ENCODE results near the gene CREB5.

CREB5 gene

GRCh38 chr7:28732071-28732869 is 320.0 kb downstream of the CREB5 start:
- no peaks in the 10 kb centered on the region for H3K9me3 ChIP-seq (ENCODE audit: low read length)
- no peak overlapping the region for H3K9ac ChIP-seq (ENCODE audit: low read length)
- peaks cover 44% of the 10 kb centered on the region for H3K4me1 ChIP-seq (ENCODE audit: insufficient read depth, low read length)
- peak overlapping the region in 1 of 2 donors; percentile 17 for H3K4me3 ChIP-seq (ENCODE audit: low read depth in 1 of 2, low read length in 2 of 2)
- no peak overlapping the region for H3K27ac ChIP-seq (ENCODE audit: low read depth, low read length)
- no peaks in the 10 kb centered on the region for H3K27me3 ChIP-seq (ENCODE audit: control insufficient read depth in 1 of 2, insufficient read depth in 2 of 2, low read length in 2 of 2)
- H3K36me3 ChIP-seq (ENCODE audit: insufficient read depth, low read length): no peaks in the 10 kb centered on the region

GRCh38 chr7:28733035-28733434 is 320.7 kb downstream of the CREB5 start:
- Histone ChIP-seq H3K9ac (ENCODE audit: low read length) (no peak overlapping the region), H3K4me1 (ENCODE audit: insufficient read depth, low read length) (peaks cover 44% of the 10 kb centered on the region), H3K9me3 (ENCODE audit: low read length) (no peaks in the 10 kb centered on the region), H3K36me3 (ENCODE audit: insufficient read depth, low read length) (no peaks in the 10 kb centered on the region), H3K27me3 (ENCODE audit: control insufficient read depth in 1 of 2, insufficient read depth in 2 of 2, low read length in 2 of 2) (no peaks in the 10 kb centered on the region), H3K27ac (ENCODE audit: low read depth, low read length) (no peak overlapping the region), H3K4me3 (ENCODE audit: low read depth in 1 of 2, low read length in 2 of 2) (no peak overlapping the region)

DNA sequence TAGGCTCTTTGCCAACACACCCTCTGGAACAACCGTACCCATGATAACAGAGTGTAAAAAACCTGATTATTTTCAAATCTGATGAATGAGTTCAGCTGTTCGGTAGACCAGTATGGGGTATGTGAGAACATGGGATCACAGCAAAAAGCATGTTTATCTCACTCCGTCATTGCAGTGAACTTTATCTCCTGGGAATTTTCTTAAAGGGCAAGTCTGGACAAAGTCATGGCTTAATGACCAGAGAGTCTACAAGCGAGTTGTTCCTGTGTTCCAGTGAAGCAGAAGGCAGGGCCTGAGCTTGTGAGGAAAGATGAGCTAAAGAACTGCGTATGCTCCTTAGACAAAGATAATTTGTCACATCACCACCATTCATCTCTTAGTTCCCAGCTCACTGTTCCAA is 326.1 kb downstream of the CREB5 start:
- no peaks in the 10 kb centered on the region for H3K36me3 ChIP-seq (ENCODE audit: insufficient read depth, low read length)
- H3K27me3 ChIP-seq (ENCODE audit: control insufficient read depth in 1 of 2, insufficient read depth in 2 of 2, low read length in 2 of 2): no peaks in the 10 kb centered on the region
- no peak overlapping the region for H3K4me3 ChIP-seq (ENCODE audit: low read depth in 1 of 2, low read length in 2 of 2)
- no peak overlapping the region for H3K27ac ChIP-seq (ENCODE audit: low read depth, low read length)
- no peaks in the 10 kb centered on the region for H3K9me3 ChIP-seq (ENCODE audit: low read length)
- H3K9ac ChIP-seq (ENCODE audit: low read length): no peak overlapping the region
- H3K4me1 ChIP-seq (ENCODE audit: insufficient read depth, low read length): peaks cover under 1% of the 10 kb centered on the region

GRCh38 chr7:28739128-28739527 is 326.8 kb downstream of the CREB5 start:
- Histone ChIP-seq H3K27me3 (ENCODE audit: control insufficient read depth in 1 of 2, insufficient read depth in 2 of 2, low read length in 2 of 2) (no peaks in the 10 kb centered on the region), H3K9ac (ENCODE audit: low read length) (no peak overlapping the region), H3K9me3 (ENCODE audit: low read length) (no peaks in the 10 kb centered on the region), H3K4me1 (ENCODE audit: insufficient read depth, low read length) (no peaks in the 10 kb centered on the region), H3K27ac (ENCODE audit: low read depth, low read length) (no peak overlapping the region), H3K36me3 (ENCODE audit: insufficient read depth, low read length) (no peaks in the 10 kb centered on the region), H3K4me3 (ENCODE audit: low read depth in 1 of 2, low read length in 2 of 2) (no peak overlapping the region)

DNA sequence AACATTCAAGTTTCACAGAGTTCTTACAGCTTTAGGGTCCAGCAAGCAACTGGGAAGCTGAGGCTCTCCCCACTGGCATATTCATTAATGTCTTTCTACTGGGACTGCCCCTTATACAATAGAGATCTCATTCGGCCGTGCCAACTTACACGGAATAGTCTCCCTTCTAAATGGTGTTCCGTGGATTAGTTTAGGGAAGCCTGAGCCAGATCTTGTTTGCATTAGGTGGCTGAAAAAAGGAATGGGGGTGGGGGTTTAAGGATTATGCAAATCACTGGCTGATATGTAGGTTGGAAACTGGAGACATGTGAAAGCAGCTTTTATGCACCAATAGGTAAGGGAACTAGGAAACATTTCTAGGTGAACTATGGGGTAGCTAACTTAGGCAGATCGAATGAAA is 327.5 kb downstream of the CREB5 start:
- Histone ChIP-seq H3K27ac (ENCODE audit: low read depth, low read length) (no peak overlapping the region), H3K4me1 (ENCODE audit: insufficient read depth, low read length) (no peaks in the 10 kb centered on the region), H3K9me3 (ENCODE audit: low read length) (no peaks in the 10 kb centered on the region), H3K9ac (ENCODE audit: low read length) (no peak overlapping the region), H3K27me3 (ENCODE audit: control insufficient read depth in 1 of 2, insufficient read depth in 2 of 2, low read length in 2 of 2) (no peaks in the 10 kb centered on the region), H3K4me3 (ENCODE audit: low read depth in 1 of 2, low read length in 2 of 2) (no peak overlapping the region), H3K36me3 (ENCODE audit: insufficient read depth, low read length) (no peaks in the 10 kb centered on the region)

- H3K9ac ChIP-seq (ENCODE audit: low read length): no peak overlapping the region
- no peaks in the 10 kb centered on the region for H3K27me3 ChIP-seq (ENCODE audit: control insufficient read depth in 1 of 2, insufficient read depth in 2 of 2, low read length in 2 of 2)
- H3K9me3 ChIP-seq (ENCODE audit: low read length): no peaks in the 10 kb centered on the region
- H3K27ac ChIP-seq (ENCODE audit: low read depth, low read length): no peak overlapping the region
- peaks cover 28% of the 10 kb centered on the region for H3K4me1 ChIP-seq (ENCODE audit: insufficient read depth, low read length)
- no peak overlapping the region for H3K4me3 ChIP-seq (ENCODE audit: low read depth in 1 of 2, low read length in 2 of 2)
- H3K36me3 ChIP-seq (ENCODE audit: insufficient read depth, low read length): no peaks in the 10 kb centered on the region
Measured at GRCh38 chr7:28744951-28745350, 332.6 kb downstream of the CREB5 start.

DNA sequence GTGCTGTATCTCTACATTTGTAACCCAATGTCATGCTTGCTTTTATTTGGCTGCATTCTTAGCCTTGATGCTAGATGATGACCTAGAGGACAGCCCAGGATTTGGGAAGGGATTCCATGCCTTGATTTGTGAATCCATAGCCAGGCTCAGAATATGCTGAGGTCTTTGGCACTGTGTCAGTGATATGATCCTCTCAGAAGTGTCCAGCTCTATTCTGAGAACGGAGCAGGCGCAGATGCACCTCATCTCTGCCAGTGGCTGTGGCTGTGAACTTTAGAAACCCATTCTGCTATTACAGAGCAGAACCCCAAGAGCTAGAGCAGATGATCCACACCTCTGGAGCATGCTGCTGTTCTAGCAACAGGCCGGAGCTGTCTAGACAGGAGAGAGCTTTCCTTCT is 333.0 kb downstream of the CREB5 start:
- Histone ChIP-seq H3K4me3 (ENCODE audit: low read depth in 1 of 2, low read length in 2 of 2) (no peak overlapping the region), H3K4me1 (ENCODE audit: insufficient read depth, low read length) (peaks cover 28% of the 10 kb centered on the region), H3K9ac (ENCODE audit: low read length) (no peak overlapping the region), H3K36me3 (ENCODE audit: insufficient read depth, low read length) (no peaks in the 10 kb centered on the region), H3K9me3 (ENCODE audit: low read length) (no peaks in the 10 kb centered on the region), H3K27me3 (ENCODE audit: control insufficient read depth in 1 of 2, insufficient read depth in 2 of 2, low read length in 2 of 2) (no peaks in the 10 kb centered on the region), H3K27ac (ENCODE audit: low read depth, low read length) (no peak overlapping the region)

DNA sequence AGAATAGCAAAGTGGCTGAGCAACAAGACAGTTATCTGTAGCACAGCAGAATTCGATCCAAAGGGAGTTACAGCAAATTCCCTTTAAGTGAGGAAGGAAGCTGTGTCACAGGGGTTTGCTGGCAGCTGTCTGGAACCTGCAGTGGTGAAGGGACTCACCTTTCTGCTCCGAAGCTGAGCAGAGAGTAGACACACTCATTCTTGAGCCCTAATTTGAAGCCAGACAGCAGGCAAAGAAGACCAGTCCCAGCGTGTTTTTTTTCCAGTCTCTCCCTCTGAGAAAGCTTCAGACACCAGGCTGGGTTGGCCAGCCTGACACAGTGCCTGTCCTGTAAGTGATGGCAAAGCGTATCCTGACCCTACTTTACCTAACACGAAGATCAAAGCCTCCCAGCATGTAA is 335.1 kb downstream of the CREB5 start:
- no peaks in the 10 kb centered on the region for H3K27me3 ChIP-seq (ENCODE audit: control insufficient read depth in 1 of 2, insufficient read depth in 2 of 2, low read length in 2 of 2)
- H3K4me3 ChIP-seq (ENCODE audit: low read depth in 1 of 2, low read length in 2 of 2): no peak overlapping the region
- no peaks in the 10 kb centered on the region for H3K36me3 ChIP-seq (ENCODE audit: insufficient read depth, low read length)
- peaks cover 28% of the 10 kb centered on the region for H3K4me1 ChIP-seq (ENCODE audit: insufficient read depth, low read length)
- H3K9me3 ChIP-seq (ENCODE audit: low read length): no peaks in the 10 kb centered on the region
- no peak overlapping the region for H3K27ac ChIP-seq (ENCODE audit: low read depth, low read length)
- no peak overlapping the region for H3K9ac ChIP-seq (ENCODE audit: low read length)

DNA sequence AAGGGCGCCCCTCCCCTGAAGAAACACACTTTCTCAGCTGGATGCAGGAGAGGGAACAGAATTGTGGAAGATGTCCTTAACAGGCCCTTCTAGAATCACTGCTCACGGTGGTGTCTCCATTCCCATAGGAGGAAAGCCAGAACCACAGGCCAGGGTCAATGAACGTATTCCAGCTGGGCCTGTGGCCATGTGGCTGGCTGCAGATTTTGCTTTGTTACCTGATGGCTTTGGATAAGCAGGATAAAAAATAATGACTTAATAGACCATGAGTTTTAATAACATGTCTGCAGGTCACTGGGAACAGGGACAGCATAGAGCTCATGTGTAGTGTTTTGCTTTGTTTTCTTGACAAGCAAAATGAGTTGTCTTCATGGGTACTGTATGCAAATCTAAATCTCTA is 335.5 kb downstream of the CREB5 start:
- Histone ChIP-seq H3K4me3 (ENCODE audit: low read depth in 1 of 2, low read length in 2 of 2) (no peak overlapping the region), H3K9ac (ENCODE audit: low read length) (no peak overlapping the region), H3K4me1 (ENCODE audit: insufficient read depth, low read length) (peaks cover 28% of the 10 kb centered on the region), H3K27me3 (ENCODE audit: control insufficient read depth in 1 of 2, insufficient read depth in 2 of 2, low read length in 2 of 2) (no peaks in the 10 kb centered on the region), H3K36me3 (ENCODE audit: insufficient read depth, low read length) (no peaks in the 10 kb centered on the region), H3K27ac (ENCODE audit: low read depth, low read length) (no peak overlapping the region), H3K9me3 (ENCODE audit: low read length) (no peaks in the 10 kb centered on the region)

- no peaks in the 10 kb centered on the region for H3K9me3 ChIP-seq (ENCODE audit: low read length)
- peak overlapping the region; percentile 7 for H3K27ac ChIP-seq (ENCODE audit: low read depth, low read length)
- H3K4me1 ChIP-seq (ENCODE audit: insufficient read depth, low read length): peaks cover 28% of the 10 kb centered on the region
- H3K4me3 ChIP-seq (ENCODE audit: low read depth in 1 of 2, low read length in 2 of 2): no peak overlapping the region
- H3K36me3 ChIP-seq (ENCODE audit: insufficient read depth, low read length): no peaks in the 10 kb centered on the region
- H3K9ac ChIP-seq (ENCODE audit: low read length): no peak overlapping the region
- no peaks in the 10 kb centered on the region for H3K27me3 ChIP-seq (ENCODE audit: control insufficient read depth in 1 of 2, insufficient read depth in 2 of 2, low read length in 2 of 2)
Measured at GRCh38 chr7:28748346-28748745, 336.0 kb downstream of the CREB5 start.

- Histone ChIP-seq H3K4me1 (ENCODE audit: insufficient read depth, low read length) (peaks cover 28% of the 10 kb centered on the region), H3K4me3 (ENCODE audit: low read depth in 1 of 2, low read length in 2 of 2) (no peak overlapping the region), H3K9ac (ENCODE audit: low read length) (no peak overlapping the region), H3K9me3 (ENCODE audit: low read length) (no peaks in the 10 kb centered on the region), H3K36me3 (ENCODE audit: insufficient read depth, low read length) (no peaks in the 10 kb centered on the region), H3K27me3 (ENCODE audit: control insufficient read depth in 1 of 2, insufficient read depth in 2 of 2, low read length in 2 of 2) (no peaks in the 10 kb centered on the region), H3K27ac (ENCODE audit: low read depth, low read length) (no peak overlapping the region)
Measured at GRCh38 chr7:28748933-28749584, 336.7 kb downstream of the CREB5 start.

GRCh38 chr7:28749638-28750037 is 337.3 kb downstream of the CREB5 start:
- no peaks in the 10 kb centered on the region for H3K36me3 ChIP-seq (ENCODE audit: insufficient read depth, low read length)
- H3K4me1 ChIP-seq (ENCODE audit: insufficient read depth, low read length): peaks cover 28% of the 10 kb centered on the region
- no peak overlapping the region for H3K4me3 ChIP-seq (ENCODE audit: low read depth in 1 of 2, low read length in 2 of 2)
- H3K9ac ChIP-seq (ENCODE audit: low read length): no peak overlapping the region
- no peaks in the 10 kb centered on the region for H3K9me3 ChIP-seq (ENCODE audit: low read length)
- no peak overlapping the region for H3K27ac ChIP-seq (ENCODE audit: low read depth, low read length)
- H3K27me3 ChIP-seq (ENCODE audit: control insufficient read depth in 1 of 2, insufficient read depth in 2 of 2, low read length in 2 of 2): no peaks in the 10 kb centered on the region

Data from muscle layer of colon (tissue), 2 donors.